Upper lobe of left lung (tissue), 4 donors: ENCODE results near the gene ERF.

Experiments
- EP300 ChIP-seq, 4 donors: sonication (generic); formaldehyde crosslinking; IDR thresholded peaks; one replicate each; pipeline ENCODE4 v1.5.1; 2017; ENCODE audit warnings: antibody characterized with exemption in 4 of 4, control low read depth in 2 of 4
- POLR2AphosphoS5 ChIP-seq, 2 donors: sonication (generic); formaldehyde crosslinking; IDR thresholded peaks; one replicate each; pipeline ENCODE4 v1.5.1; 2017; ENCODE audit warnings: antibody characterized with exemption in 2 of 2
- TF ChIP-seq, protein P1 (sequence below), 6 experiments: fragments of 450-650 bp in 4 of 6; fragments of 200-600 bp in 2 of 6; sonication (generic) in 2 of 6; IDR thresholded peaks; one replicate each; pipeline ENCODE4 v1.5.1; 2016 to 2019; ENCODE audit warnings: antibody characterized with exemption in 6 of 6

DNA sequence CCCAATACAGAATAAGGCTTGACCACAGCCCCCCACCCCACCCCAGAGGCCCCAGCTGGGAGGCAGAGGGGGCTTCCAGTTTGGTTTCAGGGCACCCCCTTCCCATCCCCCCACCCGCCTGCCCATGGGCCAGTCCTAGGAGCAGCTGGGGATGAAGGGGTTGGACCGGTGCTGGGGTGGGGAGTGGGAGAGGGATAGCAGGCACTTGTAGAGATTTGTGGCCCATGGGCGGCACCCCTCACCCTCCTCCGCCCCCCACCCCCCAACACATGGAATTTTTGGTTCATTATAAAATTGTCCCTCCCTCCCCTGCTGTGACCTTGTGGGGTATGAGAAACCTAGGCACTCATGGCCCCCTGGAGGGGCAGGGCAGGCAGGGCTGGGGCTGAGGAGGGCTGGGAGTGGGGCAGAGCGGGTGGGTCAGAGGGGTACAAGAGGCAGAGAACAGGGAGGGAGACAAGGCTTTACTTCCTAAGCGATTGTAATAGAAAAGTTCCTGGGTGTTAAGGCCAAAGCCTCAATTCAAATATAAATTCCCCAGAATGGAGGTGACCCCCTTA, 7.2 kb downstream of the ERF start:
- TF ChIP-seq, protein P1, sequence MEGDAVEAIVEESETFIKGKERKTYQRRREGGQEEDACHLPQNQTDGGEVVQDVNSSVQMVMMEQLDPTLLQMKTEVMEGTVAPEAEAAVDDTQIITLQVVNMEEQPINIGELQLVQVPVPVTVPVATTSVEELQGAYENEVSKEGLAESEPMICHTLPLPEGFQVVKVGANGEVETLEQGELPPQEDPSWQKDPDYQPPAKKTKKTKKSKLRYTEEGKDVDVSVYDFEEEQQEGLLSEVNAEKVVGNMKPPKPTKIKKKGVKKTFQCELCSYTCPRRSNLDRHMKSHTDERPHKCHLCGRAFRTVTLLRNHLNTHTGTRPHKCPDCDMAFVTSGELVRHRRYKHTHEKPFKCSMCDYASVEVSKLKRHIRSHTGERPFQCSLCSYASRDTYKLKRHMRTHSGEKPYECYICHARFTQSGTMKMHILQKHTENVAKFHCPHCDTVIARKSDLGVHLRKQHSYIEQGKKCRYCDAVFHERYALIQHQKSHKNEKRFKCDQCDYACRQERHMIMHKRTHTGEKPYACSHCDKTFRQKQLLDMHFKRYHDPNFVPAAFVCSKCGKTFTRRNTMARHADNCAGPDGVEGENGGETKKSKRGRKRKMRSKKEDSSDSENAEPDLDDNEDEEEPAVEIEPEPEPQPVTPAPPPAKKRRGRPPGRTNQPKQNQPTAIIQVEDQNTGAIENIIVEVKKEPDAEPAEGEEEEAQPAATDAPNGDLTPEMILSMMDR (IDR thresholded peaks at IDR 0.05): no peak
- TF ChIP-seq POLR2AphosphoS5 (IDR thresholded peaks at IDR 0.05) (no peak), EP300 (IDR thresholded peaks at IDR 0.05) (no peak)
